ENCODE results near the gene DCAF5. TPM values are rescaled to one million over a fixed set of nuclear protein-coding genes. Genes with fewer than 3 reads are reported as not detected.

Gene DCAF5
- total RNA-seq, 1 donor from 2014 or later: 67.8 TPM

GRCh38 chr14:69094481-69094880, 58.4 kb downstream of the DCAF5 start:
- peak overlapping the region; percentile 54 to 68 for H3K27ac ChIP-seq
- no peaks in the 10 kb centered on the region for H3K27me3 ChIP-seq
- H3K9me3 ChIP-seq: no peaks in the 10 kb centered on the region
- no peak for DNase-seq (ENCODE audit: low spot score in 2 of 2)
- peaks cover 3 to 16% of the 10 kb centered on the region in 2 donors for H3K36me3 ChIP-seq
- H3K4me3 ChIP-seq: no peak overlapping the region
- TF ChIP-seq CTCF (IDR thresholded peaks at IDR 0.05): no peak
- intact Hi-C loops (cut with DNase I): no loop called here
- H3K4me1 ChIP-seq: peaks cover 3 to 33% of the 10 kb centered on the region in 2 donors

- intact Hi-C loops (cut with DNase I): no loop called here
- Histone ChIP-seq H3K4me3 (no peak overlapping the region), H3K27ac (peak overlapping the region; percentile 54 to 68), H3K4me1 (peaks cover 3 to 36% of the 10 kb centered on the region in 2 donors), H3K36me3 (peaks cover 3 to 16% of the 10 kb centered on the region in 2 donors), H3K9me3 (no peaks in the 10 kb centered on the region), H3K27me3 (no peaks in the 10 kb centered on the region)
- TF ChIP-seq CTCF (IDR thresholded peaks at IDR 0.05): no peak
- DNase-seq (ENCODE audit: low spot score in 2 of 2): no peak
Measured at GRCh38 chr14:69093631-69094421, 59.1 kb downstream of the DCAF5 start.

- peaks cover 3 to 43% of the 10 kb centered on the region in 2 donors for H3K4me1 ChIP-seq
- H3K27ac ChIP-seq: peak overlapping the region; percentile 54 to 68
- no peaks in the 10 kb centered on the region for H3K9me3 ChIP-seq
- no peaks in the 10 kb centered on the region for H3K27me3 ChIP-seq
- H3K4me3 ChIP-seq: no peak overlapping the region
- peaks cover 3 to 16% of the 10 kb centered on the region in 2 donors for H3K36me3 ChIP-seq
- intact Hi-C loops (cut with DNase I): no loop called here
- no peak for TF ChIP-seq CTCF (IDR thresholded peaks at IDR 0.05)
- no peak for DNase-seq (ENCODE audit: low spot score in 2 of 2)
Measured at GRCh38 chr14:69092840-69093422, 60.0 kb downstream of the DCAF5 start.

DNA sequence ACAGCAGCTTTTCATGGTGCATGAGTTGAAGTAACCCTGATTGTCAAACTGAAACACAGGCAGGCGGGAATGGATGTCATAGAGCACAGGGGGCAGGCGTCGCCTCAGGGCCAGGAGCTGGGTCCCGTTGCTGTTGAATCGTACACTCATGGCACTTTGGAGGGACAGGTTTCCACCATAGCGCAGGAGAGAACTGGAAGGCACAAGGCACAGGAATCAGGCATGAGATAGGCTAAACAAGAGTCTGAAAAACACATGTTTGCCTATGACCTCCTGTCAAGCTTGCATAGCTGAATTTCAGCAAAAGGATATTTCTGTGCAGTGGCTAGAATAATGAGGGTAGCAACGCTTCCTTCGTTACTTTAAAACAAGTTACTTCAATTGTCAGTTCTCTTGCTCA, 61.2 kb downstream of the DCAF5 start:
- TF ChIP-seq CTCF (IDR thresholded peaks at IDR 0.05): no peak
- H3K36me3 ChIP-seq: peaks cover 3 to 16% of the 10 kb centered on the region in 2 donors
- H3K4me1 ChIP-seq: peaks cover 3 to 47% of the 10 kb centered on the region in 2 donors
- H3K4me3 ChIP-seq: no peak overlapping the region
- H3K27me3 ChIP-seq: no peaks in the 10 kb centered on the region
- DNase-seq (ENCODE audit: low spot score in 2 of 2): no peak
- intact Hi-C loops (cut with DNase I): loop anchor here (2.0 kb wide), 1 partner anchor 113 kb away; the partner anchor contains the start of gene ACTN1
- H3K27ac ChIP-seq: peak overlapping the region in 1 of 2 donors; percentile 83
- H3K9me3 ChIP-seq: no peaks in the 10 kb centered on the region

DNA sequence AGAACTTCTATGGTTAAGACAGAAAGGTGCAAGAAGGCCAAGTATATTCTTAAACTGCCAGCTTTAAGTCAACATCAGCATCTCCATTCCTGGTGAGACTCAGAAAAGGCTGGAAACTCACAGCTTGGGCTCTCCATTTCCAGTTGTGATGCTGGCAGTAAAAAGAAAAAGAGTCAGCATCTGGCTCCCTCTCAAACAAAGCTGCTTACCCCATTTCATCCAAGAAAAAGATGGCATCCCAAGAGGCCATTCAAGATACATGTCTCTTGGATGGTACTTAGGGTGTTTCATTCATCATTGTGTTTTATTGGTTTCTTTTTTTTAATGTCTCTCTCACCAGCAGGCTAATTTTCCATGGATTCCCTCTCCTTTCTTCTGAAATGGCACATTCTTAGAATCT, 61.9 kb downstream of the DCAF5 start:
- DNase-seq (ENCODE audit: low spot score in 2 of 2): no peak
- Histone ChIP-seq H3K9me3 (no peaks in the 10 kb centered on the region), H3K27me3 (no peaks in the 10 kb centered on the region), H3K27ac (peak overlapping the region; percentile 81 to 83), H3K36me3 (peaks cover 3 to 16% of the 10 kb centered on the region in 2 donors), H3K4me1 (peaks cover 3 to 50% of the 10 kb centered on the region in 2 donors), H3K4me3 (no peak overlapping the region)
- TF ChIP-seq CTCF (IDR thresholded peaks at IDR 0.05): no peak
- intact Hi-C loops (cut with DNase I): loop anchor here (2.0 kb wide), 1 partner anchor 112 kb away; the partner anchor contains the start of gene ACTN1
